ENCODE results near the gene TLE6.

DNA sequence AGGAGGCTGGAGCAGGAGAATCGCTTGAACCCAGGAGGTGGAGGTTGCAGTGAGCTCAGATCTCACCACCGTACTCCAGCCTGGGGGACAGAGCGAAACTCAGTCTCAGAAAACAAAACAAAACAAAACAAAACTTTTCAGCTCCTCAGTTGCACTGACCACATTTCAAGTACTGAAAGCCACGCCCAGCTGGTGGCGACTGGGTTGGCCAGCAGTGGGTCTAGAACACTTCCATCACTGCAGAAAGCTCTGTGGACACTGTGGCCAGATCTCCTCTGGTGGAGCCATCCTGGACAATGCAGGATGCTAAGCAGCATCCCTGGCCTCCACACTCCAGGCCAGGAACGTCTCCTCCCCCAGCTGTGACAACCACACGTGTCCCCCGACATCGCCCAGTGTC, 30.6 kb downstream of the TLE6 start:
- TF ChIP-seq, protein P1, sequence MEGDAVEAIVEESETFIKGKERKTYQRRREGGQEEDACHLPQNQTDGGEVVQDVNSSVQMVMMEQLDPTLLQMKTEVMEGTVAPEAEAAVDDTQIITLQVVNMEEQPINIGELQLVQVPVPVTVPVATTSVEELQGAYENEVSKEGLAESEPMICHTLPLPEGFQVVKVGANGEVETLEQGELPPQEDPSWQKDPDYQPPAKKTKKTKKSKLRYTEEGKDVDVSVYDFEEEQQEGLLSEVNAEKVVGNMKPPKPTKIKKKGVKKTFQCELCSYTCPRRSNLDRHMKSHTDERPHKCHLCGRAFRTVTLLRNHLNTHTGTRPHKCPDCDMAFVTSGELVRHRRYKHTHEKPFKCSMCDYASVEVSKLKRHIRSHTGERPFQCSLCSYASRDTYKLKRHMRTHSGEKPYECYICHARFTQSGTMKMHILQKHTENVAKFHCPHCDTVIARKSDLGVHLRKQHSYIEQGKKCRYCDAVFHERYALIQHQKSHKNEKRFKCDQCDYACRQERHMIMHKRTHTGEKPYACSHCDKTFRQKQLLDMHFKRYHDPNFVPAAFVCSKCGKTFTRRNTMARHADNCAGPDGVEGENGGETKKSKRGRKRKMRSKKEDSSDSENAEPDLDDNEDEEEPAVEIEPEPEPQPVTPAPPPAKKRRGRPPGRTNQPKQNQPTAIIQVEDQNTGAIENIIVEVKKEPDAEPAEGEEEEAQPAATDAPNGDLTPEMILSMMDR (conservative IDR thresholded peaks at IDR 0.05): no peak
- TF ChIP-seq ZFX (IDR thresholded peaks at IDR 0.05): no peak
